GM12875 (cell line): ENCODE measurements around the gene BPTF.
"Not testable (repeated sequence)": the region's sequence is repeated elsewhere in the genome, so short reads cannot be mapped to it uniquely, and the experiment has no call there.

Source experiments
- H3K4me3 ChIP-seq: one replicate; pipeline ENCODE4 v1.5.1; 2011; ENCODE audit warnings: low read depth, low read length, control low read depth
- CTCF ChIP-seq: IDR thresholded peaks from 2 replicates; pipeline ENCODE4 v1.5.1; 2011; ENCODE audit warnings: low read depth, mild to moderate bottlenecking, control low read depth, inconsistent platforms, low read length, moderate library complexity, borderline replicate concordance; ENCODE audit not compliant: insufficient read depth

BPTF gene

GRCh38 chr17:67970783-67971182 is 145.5 kb downstream of the BPTF start:
- no peak for TF ChIP-seq CTCF
- H3K4me3 ChIP-seq, result no peak overlapping the region

GRCh38 chr17:67974185-67974584 is 148.9 kb downstream of the BPTF start:
- no peak overlapping the region for H3K4me3 ChIP-seq
- TF ChIP-seq CTCF, result no peak

GRCh38 chr17:67974598-67975066 is 149.3 kb downstream of the BPTF start:
- TF ChIP-seq CTCF, result no peak
- no peak overlapping the region for H3K4me3 ChIP-seq

GRCh38 chr17:67976306-67976705 is 151.0 kb downstream of the BPTF start:
- H3K4me3 ChIP-seq, result not testable (repeated sequence)

GRCh38 chr17:67980456-67980855 is 155.2 kb downstream of the BPTF start:
- no peak overlapping the region for H3K4me3 ChIP-seq
- TF ChIP-seq CTCF, result no peak

GRCh38 chr17:67980883-67981282 is 155.6 kb downstream of the BPTF start:
- H3K4me3 ChIP-seq, result not testable (repeated sequence)

- no peak for TF ChIP-seq CTCF
- H3K4me3 ChIP-seq, result no peak overlapping the region
Measured at GRCh38 chr17:67982034-67982640, 156.8 kb downstream of the BPTF start.

- H3K4me3 ChIP-seq, result no peak overlapping the region
- no peak for TF ChIP-seq CTCF
Measured at GRCh38 chr17:67982686-67983382, 157.5 kb downstream of the BPTF start.
